ENCODE results near the gene KLHDC8A.

The KLHDC8A gene

DNA sequence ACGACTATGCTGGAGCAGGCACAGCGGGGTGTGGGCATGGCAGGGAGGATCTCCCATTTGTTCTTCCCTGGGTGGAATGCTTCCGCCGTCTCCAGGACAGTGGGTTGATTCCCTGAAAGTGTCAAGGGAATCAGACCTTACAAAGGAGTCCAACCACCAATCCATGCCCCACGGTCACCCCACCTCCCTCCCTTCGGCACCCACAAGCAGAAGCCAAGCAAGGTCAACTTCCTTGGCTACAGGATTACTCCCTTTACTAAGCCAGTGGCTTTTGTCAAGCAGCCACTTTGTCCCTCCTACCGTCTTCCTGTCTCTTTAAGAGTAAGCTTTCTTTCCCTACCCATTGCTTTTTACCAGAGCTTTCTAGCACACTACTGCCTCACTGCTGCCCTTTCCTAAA lies 19.2 kb downstream of the KLHDC8A start:
- Histone ChIP-seq H4K20me1 (ENCODE audit: insufficient read depth) (no peaks in the 10 kb centered on the region), H3K4me2 (no peak overlapping the region), H3K27ac (no peak overlapping the region), H3K36me3 (ENCODE audit: insufficient read depth) (no peaks in the 10 kb centered on the region), H3K27me3 (ENCODE audit: insufficient read depth, low read depth) (no peaks in the 10 kb centered on the region; the same call in 1 of the 2 replicates), H3K79me2 (ENCODE audit: insufficient read depth, low read depth) (no peaks in the 10 kb centered on the region), H3K4me1 (ENCODE audit: low read depth, poor library complexity, severe bottlenecking) (peaks cover 17% of the 10 kb centered on the region), H3K4me3 (IDR thresholded peaks at IDR 0.05; ENCODE audit: insufficient read depth, low read depth, low read length) (no peak overlapping the region), H2AFZ (ENCODE audit: low read depth) (no peak overlapping the region), H3K9ac (no peak overlapping the region)
- TF ChIP-seq, protein P1, sequence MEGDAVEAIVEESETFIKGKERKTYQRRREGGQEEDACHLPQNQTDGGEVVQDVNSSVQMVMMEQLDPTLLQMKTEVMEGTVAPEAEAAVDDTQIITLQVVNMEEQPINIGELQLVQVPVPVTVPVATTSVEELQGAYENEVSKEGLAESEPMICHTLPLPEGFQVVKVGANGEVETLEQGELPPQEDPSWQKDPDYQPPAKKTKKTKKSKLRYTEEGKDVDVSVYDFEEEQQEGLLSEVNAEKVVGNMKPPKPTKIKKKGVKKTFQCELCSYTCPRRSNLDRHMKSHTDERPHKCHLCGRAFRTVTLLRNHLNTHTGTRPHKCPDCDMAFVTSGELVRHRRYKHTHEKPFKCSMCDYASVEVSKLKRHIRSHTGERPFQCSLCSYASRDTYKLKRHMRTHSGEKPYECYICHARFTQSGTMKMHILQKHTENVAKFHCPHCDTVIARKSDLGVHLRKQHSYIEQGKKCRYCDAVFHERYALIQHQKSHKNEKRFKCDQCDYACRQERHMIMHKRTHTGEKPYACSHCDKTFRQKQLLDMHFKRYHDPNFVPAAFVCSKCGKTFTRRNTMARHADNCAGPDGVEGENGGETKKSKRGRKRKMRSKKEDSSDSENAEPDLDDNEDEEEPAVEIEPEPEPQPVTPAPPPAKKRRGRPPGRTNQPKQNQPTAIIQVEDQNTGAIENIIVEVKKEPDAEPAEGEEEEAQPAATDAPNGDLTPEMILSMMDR (conservative IDR thresholded peaks at IDR 0.05; ENCODE audit: low read depth, low read length): no peak

DNA sequence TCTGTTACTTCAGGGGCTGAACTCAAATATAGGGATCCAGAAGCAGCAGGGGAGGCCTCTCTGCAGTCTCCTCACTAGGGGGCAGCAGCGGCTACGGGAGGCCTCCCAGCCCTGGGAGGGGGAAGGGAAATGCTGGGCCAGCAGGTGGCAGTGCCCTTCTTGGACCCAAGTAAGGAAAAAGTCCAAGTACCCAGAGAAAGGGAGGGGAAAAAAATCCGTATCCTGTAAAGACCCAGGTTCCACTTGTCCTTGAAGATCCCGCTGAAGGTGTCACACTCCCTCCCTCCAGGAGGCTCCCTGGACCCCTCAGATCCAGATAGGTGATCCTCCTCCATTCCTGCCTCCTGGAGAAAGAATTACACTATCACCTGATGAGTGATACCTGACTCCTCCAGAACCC lies 21.0 kb downstream of the KLHDC8A start:
- Histone ChIP-seq H3K4me1 (ENCODE audit: low read depth, poor library complexity, severe bottlenecking) (peaks cover 10% of the 10 kb centered on the region), H3K9ac (no peak overlapping the region), H3K27me3 (ENCODE audit: insufficient read depth, low read depth) (no peaks in the 10 kb centered on the region; the same call in 1 of the 2 replicates), H4K20me1 (ENCODE audit: insufficient read depth) (no peaks in the 10 kb centered on the region), H3K27ac (no peak overlapping the region), H2AFZ (ENCODE audit: low read depth) (no peak overlapping the region), H3K36me3 (ENCODE audit: insufficient read depth) (no peaks in the 10 kb centered on the region), H3K4me2 (no peak overlapping the region), H3K79me2 (ENCODE audit: insufficient read depth, low read depth) (no peaks in the 10 kb centered on the region), H3K4me3 (IDR thresholded peaks at IDR 0.05; ENCODE audit: insufficient read depth, low read depth, low read length) (no peak overlapping the region)
- TF ChIP-seq, protein P1 (conservative IDR thresholded peaks at IDR 0.05; ENCODE audit: low read depth, low read length): peak; percentile 99

DNA sequence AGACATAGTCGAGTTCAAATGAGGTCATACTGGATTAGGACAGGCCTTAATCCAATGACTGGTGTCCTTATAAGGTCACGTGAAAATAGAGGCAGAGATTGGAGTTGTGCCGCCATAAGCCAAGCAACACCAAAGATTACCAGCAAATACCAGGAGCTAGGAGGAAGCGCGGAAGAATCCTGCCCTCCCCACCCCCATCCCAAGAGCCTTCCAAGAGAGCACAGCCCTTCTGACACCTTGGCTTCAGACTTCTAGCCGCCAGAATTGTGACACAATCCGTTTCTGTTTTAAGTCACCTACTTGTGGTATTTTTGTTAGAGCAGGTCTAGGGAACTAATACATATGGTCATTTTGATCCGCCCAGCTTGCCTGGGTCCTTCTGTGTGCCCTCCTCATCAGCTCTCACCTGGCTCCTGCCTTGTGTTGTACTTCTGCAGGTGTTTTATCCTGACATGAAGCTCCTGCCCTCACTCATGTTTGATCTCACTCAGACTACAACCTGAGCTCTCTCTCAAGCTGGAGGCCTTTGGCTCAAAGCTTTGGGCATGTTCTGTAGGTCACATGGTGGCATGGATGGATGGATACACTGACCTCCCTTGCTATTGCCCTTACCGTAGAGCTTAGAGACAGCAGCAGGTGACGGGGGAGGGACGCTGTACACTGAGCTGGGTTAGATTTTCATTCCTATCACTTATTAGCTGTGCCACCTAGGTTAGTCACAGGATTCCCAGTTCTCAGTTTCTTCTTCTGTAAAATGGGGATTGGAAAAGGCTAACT lies 24.5 kb downstream of the KLHDC8A start:
- Histone ChIP-seq H3K36me3 (ENCODE audit: insufficient read depth) (no peaks in the 10 kb centered on the region), H3K4me2 (no peak overlapping the region), H3K79me2 (ENCODE audit: insufficient read depth, low read depth) (no peaks in the 10 kb centered on the region), H3K27me3 (ENCODE audit: insufficient read depth, low read depth) (no peaks in the 10 kb centered on the region; the same call in 1 of the 2 replicates), H4K20me1 (ENCODE audit: insufficient read depth) (no peaks in the 10 kb centered on the region), H3K9ac (no peak overlapping the region), H3K27ac (no peak overlapping the region), H3K4me1 (ENCODE audit: low read depth, poor library complexity, severe bottlenecking) (peaks cover 7% of the 10 kb centered on the region), H3K4me3 (IDR thresholded peaks at IDR 0.05; ENCODE audit: insufficient read depth, low read depth, low read length) (no peak overlapping the region), H2AFZ (ENCODE audit: low read depth) (no peak overlapping the region)
- TF ChIP-seq, protein P1 (conservative IDR thresholded peaks at IDR 0.05; ENCODE audit: low read depth, low read length): no peak

DNA sequence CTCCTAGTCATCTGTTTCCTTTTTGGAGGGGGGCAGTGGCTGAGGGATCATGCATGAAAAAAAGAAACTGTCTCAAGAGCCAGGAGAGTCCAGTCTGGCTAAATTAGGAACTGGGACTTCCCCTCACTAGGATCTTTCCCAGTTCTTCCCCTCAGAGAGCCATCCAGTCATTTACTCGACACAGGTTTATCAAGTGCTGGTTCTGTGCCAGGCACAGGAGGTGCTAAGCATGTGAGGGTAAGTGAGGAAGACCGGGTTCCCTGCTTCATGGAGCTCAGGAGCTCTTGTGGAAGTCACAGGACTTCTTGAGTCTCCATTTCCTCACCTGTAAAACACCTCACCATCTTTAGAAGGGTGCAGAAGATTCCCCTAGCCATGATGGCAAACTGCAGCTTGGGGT lies 26.6 kb downstream of the KLHDC8A start:
- H3K27ac ChIP-seq: no peak overlapping the region
- no peak overlapping the region for H3K9ac ChIP-seq
- H4K20me1 ChIP-seq (ENCODE audit: insufficient read depth): no peaks in the 10 kb centered on the region
- H3K79me2 ChIP-seq (ENCODE audit: insufficient read depth, low read depth): no peaks in the 10 kb centered on the region
- H2AFZ ChIP-seq (ENCODE audit: low read depth): no peak overlapping the region
- no peaks in the 10 kb centered on the region; the same call in 1 of the 2 replicates for H3K27me3 ChIP-seq (ENCODE audit: insufficient read depth, low read depth)
- TF ChIP-seq, protein P1 (conservative IDR thresholded peaks at IDR 0.05; ENCODE audit: low read depth, low read length): no peak
- no peak overlapping the region for H3K4me2 ChIP-seq
- no peak overlapping the region for H3K4me3 ChIP-seq (IDR thresholded peaks at IDR 0.05; ENCODE audit: insufficient read depth, low read depth, low read length)
- H3K36me3 ChIP-seq (ENCODE audit: insufficient read depth): no peaks in the 10 kb centered on the region
- peaks cover 6% of the 10 kb centered on the region for H3K4me1 ChIP-seq (ENCODE audit: low read depth, poor library complexity, severe bottlenecking)

Measured in KMS-11 (cell line).